AG08395 (cell line): ENCODE measurements around the gene PAX9.
"Not testable (repeated sequence)": the region's sequence is repeated elsewhere in the genome, so short reads cannot be mapped to it uniquely, and the experiment has no call there.

ENCODE experiments used
- DNase-seq: peaks from one replicate; pipeline ENCODE4 v3.0.0; 2012; ENCODE audit warnings: mixed read lengths, low spot score

PAX9 gene

DNA sequence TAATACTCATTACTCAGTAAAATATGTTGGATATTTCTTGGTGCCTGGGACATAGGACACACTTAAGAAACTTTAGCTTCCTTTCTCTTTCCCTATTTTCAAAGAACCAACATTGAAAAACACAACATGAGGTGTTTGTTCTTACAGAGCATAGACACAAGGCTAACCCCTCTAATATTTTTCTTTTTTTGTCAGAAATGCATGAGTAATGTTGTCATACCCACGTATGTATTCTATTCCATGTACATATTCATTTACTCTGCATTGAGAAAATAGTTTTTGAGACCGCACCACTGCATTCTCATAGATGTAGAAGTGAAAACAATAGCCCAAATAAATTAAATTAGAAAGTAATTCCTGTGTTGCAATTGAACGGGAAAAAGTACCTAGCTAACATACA, 13.0 kb downstream of the PAX9 start:
- DNase-seq = no peak

DNA sequence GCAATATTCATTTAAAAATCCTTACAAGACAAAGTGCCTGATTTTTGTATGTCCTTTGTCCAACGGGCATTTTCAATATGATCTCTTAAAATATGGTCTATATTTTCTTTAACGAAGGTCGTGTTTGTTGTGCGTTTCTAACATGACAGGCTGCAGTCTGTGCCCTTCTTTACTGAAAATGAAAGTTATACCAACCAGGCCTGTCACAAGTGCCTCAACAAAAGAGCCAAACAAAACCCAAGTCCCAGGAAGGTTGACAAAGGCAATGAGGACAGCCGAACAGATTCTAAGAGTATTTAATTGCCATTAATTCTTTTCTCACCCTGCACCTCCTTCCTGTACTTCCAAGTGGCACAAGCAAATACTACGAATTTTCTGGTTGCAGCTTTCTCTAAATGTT, 13.9 kb downstream of the PAX9 start:
- DNase-seq = no peak

DNA sequence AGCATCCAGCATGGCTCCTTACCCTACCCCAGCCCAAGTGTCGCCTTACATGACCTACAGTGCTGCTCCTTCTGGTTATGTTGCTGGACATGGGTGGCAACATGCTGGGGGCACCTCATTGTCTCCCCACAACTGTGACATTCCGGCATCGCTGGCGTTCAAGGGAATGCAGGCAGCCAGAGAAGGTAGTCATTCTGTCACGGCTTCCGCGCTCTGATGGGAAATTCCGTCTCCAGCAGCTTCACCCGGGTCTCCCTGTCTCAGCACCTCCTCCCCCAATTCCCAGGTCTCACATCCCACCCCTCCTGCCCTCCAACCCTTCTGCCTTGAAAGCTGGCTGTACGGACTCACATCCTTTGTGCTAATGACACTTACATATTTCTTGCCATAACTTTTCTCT, 14.6 kb downstream of the PAX9 start:
- DNase-seq = no peak

DNA sequence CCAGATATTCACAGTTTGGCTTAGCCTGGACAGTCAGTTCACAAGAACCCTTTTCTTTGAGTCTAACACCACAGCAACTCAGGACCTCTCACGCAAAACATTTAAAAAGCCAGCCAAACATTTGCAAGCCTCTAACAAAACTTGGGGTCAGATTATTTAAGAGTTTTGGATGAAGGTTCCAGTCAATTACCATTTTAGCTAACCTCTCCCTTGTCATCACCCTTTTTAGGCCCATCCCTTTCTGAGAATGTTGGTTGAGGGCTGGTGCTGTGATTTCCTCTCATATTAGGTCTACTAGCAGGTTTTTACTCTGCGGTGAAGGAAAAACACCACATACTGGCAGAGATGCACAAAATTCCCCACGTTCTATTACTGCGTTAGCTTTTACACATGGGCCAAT, 20.7 kb downstream of the PAX9 start:
- DNase-seq = no peak

DNA sequence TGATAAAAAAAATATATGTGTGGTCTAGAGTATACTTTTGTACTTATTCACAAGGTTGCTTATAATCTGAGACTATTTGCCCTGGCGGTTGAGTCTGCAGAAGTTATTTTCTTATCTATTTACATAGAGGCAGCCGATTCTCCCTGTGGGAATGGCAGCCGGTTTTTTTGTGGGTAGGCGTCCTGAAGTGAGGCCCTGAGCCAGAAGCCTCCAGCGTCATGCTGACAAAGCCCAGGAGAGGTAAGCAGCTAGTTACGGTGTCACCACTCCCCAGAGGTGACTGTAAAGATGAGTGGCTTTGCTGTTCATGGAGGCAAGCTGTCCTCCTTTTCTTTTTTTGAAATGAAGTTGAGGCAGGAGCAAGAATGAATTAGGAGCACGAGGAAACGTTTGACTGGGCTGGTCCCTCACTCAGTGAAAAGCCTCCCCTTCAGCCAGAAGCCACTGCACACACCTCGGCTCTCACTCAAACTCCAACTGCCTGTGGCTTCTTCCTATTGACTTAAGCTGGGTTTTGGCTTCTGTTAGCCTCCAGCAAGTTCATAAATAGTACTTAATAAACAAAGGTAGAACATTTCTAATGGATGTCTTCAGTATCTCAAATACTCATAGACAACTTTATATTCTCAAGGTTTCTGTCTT, 21.5 kb downstream of the PAX9 start:
- no peak for DNase-seq

DNA sequence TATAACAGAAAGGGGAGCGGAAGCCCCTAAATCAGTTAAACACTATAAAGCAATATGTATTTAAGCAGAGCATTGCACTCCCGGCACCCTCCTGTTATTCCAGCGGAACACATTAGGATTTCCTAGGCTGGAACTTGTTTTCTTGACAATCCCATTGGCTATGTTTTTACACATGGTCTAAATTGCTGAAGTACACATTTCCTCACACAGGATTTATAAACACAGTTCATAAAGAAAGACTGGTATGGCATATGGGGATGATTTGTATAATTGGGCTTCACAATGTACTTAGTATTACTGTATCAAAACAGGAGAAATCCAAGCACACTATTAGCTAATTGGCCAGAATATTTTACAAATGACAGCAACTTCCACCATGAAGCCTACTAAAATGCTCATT, 23.3 kb downstream of the PAX9 start:
- DNase-seq = no peak

DNA sequence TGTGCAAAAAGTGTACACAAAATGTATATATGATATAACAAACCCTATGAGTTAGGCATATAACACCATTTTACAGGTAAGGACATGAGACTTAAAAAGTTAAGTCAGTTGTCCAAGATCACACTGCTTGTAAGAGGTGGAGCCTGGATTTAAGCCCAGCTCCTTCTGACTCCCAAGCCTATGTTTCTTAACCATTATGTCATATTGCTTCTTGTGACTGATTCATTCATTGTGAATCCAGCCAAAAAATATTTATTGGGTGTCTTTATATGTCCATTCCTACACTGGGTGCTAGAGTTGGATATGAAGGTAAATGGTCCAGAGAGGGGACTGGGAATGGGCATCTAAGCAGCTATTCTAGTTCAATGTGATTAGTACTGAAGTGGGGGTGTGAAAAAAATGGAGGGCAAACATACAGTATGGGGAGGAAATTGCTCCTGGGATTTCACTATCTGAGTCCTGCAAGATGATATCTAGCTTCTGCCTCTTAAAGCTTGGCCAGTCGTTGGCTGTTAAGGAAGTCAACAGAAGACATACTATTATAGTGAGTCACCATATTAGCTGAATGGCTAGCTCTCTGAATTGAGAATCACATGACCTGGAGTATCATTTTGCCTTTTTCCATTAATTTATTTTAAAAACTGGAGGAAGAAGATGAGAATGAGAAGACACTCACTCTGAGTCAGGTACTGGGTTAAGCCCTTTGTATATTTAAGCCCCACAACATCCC, 28.8 kb downstream of the PAX9 start:
- peak; percentile 10 for DNase-seq

DNA sequence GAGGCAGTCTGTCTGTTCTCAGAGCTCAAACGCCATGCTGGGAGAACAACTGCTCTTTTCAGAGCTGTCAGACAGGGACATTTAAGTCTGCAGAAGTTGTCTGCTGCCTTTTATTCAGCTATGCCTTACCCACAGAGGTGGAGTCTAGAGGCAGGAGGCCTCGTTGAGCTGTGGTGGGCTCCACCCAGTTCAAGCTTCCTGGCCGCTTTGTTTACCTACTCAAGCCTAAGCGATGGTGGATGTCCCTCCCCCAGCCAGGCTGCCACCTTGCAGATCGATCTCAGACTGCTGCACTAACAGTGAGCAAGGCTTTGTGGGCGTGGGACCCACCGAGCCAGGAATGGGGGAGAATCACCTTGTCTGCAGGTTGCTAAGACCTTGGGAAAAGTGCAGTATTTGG, 37.8 kb downstream of the PAX9 start:
- not testable (repeated sequence) for DNase-seq

DNA sequence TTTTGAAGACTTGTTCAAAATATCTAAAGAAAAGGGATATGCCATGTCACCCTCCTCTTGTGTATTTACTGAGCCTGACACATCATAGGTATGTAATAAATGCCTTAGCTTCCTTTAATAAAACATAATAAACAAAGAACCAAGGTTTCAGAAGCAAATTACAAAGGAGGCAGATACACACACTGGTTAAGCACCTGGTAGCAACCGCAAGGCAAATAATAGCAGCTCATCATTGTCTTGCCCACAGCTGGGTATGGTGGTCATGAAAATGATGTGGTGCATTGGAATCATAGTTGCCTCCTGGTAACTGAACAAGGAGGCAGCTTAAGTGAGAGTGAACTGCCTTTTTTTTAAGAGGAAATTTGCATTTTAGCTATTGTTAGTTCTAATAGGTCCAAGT, 39.0 kb downstream of the PAX9 start:
- no peak for DNase-seq

DNA sequence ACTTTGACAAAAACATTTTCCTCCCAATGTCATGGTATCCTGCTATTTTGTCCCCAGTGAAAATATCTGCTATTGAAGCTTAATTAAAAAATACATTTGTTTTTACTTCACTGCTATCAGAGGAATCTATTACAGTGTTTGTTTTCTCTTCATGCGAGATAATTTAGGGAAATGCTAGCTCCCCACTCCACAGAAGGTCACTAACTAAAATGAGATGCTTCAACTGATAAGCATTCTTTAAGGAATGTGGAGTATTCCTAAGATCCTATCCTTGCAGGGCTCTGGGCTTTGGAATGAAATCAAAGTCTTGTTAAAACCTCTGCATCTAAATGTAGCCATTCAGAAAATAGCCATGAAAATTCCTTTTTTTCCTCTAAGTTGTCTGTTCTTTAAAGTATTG, 39.5 kb downstream of the PAX9 start:
- DNase-seq = no peak

DNA sequence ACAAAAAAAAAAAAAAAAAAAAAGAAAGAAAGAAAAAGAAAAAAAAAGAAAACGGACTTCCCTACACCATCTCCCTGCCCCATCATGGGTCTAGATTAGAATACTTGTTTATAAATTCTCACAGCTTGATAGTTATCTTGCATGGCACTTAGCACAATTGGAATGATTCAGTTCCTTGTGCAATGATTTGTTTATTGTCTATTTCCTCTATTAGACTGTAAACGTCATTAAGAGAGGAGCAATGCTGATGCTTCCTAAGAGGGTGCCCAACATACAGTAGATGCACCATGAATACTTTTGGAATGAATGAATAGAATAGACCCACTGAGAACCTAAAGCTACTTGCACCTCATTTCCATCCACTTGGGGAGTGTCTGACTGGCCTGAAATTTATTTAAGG, 40.8 kb downstream of the PAX9 start:
- DNase-seq = no peak

DNA sequence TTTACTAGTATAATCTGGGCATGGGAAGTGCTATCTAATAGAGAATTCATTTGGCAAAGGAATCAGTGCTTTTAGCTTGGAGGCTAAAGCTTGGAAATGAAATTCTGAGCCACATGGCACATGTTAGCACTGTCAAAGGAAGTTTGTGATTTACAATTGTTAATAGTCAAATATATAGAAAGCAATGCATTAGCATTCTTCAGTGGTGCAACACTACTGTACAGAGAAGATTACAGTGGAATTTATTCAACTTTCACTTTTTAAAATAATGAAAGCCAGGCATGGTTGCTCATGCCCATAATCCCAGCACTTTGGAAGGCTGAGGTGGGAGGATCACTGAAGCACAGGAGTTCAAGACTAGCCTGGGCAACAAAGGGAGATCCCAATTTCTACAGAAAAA, 45.9 kb downstream of the PAX9 start:
- no peak for DNase-seq

DNA sequence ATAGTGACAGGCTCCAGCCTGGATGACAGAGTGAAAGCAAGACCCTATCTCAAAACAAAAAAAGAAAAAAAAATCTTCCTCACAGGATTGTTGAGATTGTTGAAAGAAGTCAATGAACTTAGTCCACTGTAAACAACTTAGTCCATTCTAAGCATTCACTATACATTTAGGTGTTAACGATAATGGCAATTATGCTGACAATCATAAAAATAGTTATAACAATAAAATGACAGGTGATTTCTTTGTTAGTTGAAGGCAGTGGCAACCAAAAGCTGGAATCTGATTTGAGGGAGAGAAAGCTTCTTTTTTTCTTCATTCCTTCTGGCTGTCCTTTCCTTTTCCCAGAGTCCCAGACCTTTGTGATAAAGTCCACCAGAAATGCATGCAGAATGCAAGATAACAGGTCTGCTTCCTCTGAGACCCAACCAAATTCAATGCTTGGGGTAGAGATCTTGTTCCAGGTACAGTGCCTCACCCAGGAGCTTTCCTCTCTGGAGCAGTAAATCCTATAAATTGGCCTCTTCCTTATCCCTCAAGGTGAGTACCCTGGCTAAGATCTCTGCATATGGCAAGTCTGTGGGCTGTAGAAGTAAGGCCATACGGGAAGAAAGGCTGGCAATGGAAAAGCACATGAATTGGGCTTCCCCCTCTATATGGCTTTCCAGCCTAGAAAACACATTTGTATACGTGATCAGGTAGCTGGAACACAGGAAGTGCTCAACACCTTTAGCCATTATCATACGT, 52.5 kb downstream of the PAX9 start:
- DNase-seq = no peak

DNA sequence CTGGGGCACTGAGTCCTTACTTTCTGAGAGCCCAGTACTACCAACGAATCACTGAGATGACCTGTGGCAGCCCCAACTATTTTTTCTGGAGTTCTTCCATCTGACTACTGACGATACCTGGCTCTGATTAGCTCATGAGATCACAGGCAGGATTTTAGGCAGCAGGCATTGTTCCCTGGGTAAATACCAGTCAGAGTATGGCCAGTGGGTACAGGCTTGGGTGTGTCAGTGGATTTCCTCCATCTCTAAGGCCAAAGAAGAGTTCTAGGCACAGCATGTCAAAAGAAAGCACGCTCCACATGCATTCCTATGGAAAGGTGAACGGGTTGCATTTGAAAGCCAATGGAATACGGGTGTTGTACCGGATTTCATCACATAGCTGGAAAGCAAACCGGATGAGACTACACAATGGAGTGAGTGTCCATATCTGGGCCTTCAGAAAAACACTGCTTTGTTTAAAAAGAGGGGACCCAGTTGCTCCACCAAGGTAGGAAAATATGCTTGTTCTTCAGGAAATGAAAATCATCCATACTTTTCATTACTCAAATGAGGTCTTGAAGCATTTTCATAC, 55.0 kb downstream of the PAX9 start:
- DNase-seq = no peak

DNA sequence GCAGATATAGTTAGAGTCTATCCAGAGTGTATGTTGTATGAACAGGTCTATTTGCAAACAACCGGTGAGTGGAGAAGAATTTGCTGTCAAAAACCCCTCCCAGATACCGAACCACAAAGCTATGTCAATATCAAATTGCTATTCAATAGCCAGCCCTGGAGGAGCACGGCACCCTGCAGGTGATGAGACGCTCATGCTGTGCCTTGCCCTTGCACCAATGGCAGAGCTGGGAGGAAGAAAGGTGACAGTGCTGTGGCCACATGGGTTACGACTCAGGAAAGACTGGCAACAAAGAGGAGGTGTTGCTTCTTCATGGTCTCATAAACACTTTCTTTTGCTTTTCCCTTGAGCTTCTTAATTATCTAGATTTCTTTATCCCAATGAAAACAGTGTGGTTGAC, 55.7 kb downstream of the PAX9 start:
- no peak for DNase-seq

DNA sequence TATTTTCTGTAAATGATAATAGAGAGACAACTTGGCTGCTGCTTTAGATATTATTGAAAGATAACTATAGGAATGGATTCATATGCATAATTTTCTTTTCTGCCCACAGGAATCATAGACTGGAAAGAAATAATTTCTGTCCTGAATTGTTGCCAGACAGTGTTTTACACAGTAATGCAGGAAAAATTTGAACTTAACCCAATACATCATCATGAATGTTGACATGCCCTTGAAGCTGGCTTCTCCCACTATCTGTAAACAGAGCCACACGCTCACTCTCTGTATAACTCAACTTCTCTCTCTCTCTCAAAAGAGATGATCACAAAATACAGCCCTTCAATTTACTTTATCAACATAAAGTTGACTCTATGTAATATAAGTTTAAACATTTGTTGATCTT, 56.6 kb downstream of the PAX9 start:
- DNase-seq = no peak

DNA sequence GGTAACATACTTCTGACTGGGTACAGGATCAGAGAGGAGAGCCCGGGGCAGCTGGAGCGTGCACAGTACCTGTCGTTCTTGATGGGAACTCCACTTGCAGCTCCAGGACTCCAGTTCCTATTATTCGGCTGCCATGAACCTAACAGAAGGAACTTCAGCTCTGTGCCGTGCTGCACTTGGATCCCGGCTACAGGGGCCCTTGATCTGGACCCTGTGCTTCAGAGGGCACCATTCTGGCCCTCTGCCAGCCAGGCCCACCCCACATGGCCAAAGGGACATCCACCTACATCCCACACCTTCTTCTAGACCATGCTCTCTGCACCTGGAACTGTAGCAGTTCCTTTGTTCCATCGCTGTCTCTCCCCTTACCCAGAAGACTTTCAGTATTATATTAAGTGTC, 58.2 kb downstream of the PAX9 start:
- no peak for DNase-seq

DNA sequence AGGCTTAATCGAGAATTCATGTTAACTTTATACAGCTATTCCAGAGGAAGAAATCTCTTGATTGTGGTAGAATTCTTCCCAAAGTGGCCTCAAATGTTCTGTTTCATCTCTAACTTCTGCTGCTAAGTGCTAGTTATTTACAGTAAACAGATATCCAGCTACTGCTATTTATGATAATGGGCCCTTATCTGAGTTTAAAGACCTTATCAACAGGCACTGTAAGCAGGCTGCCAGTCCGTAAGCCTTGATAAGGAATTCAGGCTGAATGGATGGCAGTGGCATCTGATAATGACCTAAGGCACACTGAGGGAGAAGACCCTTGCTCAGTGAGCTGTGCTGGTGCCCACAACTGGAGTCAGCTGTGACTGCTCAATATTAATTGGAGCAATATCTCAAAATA, 59.0 kb downstream of the PAX9 start:
- DNase-seq = no peak

DNA sequence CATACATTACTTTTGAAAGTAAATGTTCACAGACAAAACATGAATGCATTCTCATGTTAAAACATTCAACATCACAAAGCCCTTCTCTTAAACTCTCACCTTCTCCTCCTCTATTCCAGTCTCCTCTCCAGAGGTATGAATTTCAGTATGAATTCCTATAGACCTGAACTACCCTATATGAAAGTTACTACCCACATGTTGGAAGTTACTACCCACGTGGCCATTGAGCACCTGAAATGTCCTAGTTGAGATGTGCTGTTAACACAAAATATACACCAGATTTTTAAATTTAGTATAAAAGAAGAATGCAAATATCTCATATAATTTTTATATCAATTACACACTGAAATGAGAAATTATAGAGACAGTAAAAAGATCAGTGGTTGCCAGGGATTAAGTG, 60.2 kb downstream of the PAX9 start:
- no peak for DNase-seq

DNA sequence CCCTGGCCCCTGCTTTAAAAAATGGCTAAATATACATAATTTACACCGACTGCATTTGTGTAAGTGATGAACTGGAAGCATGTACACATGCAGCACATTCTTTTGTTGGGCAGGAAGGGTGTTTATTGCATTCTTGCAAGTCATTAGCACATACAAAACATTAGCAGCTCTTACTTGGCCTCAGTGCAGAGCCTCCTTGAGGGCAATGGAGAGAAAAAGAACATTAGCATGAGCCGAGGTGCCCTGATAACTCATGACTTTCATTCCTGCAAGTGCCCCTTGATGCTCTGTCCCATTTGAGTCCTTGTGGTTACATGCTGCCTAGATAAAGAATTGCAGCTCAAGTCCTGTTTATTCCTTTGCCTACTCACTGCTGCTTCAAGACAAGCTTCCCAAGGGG, 61.9 kb downstream of the PAX9 start:
- DNase-seq = no peak

DNA sequence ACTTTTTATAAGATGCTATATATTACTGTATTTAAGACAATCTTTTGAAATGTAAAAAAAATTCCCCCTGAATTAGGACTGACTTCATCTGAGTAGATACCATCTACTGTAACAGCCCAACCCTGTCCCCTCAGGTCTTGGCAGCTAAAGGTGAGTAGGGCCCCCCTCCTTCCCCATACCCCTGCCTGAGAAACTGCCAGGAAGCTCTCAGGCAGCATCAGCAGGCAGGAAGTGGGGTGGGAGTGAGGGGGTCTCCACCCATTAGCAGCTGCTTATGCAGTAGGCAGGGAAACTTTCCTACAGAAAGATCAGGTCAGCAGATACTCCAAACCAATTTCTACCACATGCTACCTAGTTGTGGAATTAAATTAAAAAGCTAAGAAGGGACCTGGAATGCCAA, 62.5 kb downstream of the PAX9 start:
- DNase-seq = no peak

DNA sequence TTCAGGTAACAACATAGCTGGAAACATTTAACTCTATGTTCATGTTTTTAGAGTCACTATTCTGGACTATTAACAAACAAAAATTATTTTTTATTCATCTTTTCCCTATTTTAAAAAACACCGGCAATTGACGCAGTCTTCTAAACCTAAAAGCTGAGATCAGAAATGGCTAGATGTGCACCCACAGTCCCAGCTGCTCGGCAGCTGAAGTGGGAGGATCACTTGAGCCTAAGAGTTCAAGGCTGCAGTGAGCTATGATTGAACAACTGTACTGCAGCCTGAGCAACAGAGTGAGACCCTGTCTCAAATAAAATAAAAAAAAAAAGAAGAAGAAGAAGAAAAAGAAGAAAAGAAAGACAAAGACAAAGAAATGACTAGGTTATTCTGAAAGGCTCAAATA, 64.5 kb downstream of the PAX9 start:
- no peak for DNase-seq
